Fibroblast of mammary gland (primary cell): ENCODE results near the gene SALL4.
"Not testable (repeated sequence)": the region's sequence is repeated elsewhere in the genome, so short reads cannot be mapped to it uniquely, and the experiment has no call there.

ENCODE experiments used
- DNase-seq: peaks from one replicate; pipeline ENCODE4 v3.0.0-alpha.2; 2010; ENCODE audit warnings: low read depth
- H3K4me3 ChIP-seq: 2 replicates; pipeline ENCODE4 v1.5.1; 2011; ENCODE audit warnings: low read depth, mild to moderate bottlenecking, low read length, moderate library complexity; ENCODE audit not compliant: control insufficient read depth
- CTCF ChIP-seq: conservative IDR thresholded peaks from 2 replicates; pipeline ENCODE4 v1.5.1; 2011; ENCODE audit warnings: low read depth, low read length, inconsistent platforms; ENCODE audit not compliant: control insufficient read depth, insufficient read depth

SALL4 gene

GRCh38 chr20:51768759-51769517, 33.4 kb downstream of the SALL4 start:
- no peak overlapping the region for H3K4me3 ChIP-seq
- no peak for TF ChIP-seq CTCF

GRCh38 chr20:51767867-51768758, 34.2 kb downstream of the SALL4 start, which contains the start of gene ATP9A:
Gene ATP9A, minus strand, starts transcription at chr20:51768390. Its CDS starts 21 bp downstream, at chr20:51768369.
- no peak for DNase-seq
- H3K4me3 ChIP-seq, result peak within 1 kb of the TSS; percentile 48
- no peak for TF ChIP-seq CTCF

More at GRCh38 chr20:51768759-51769517, 33.4 kb downstream of the SALL4 start:
- DNase-seq, result no peak

- peak overlapping the region; percentile 48 for H3K4me3 ChIP-seq
- peak; percentile 11 for TF ChIP-seq CTCF
- peak; percentile 35 for DNase-seq
Measured at GRCh38 chr20:51766994-51767866, 35.1 kb downstream of the SALL4 start.

GRCh38 chr20:51765381-51765780, 36.9 kb downstream of the SALL4 start:
- DNase-seq, H3K4me3 ChIP-seq: not testable (repeated sequence)

- TF ChIP-seq CTCF, result peak; percentile 16
- DNase-seq, result peak; percentile 73
- no peak overlapping the region for H3K4me3 ChIP-seq
Measured at GRCh38 chr20:51763965-51764602, 38.2 kb downstream of the SALL4 start.

- H3K4me3 ChIP-seq, result no peak overlapping the region
- peak; percentile 62 for DNase-seq
- no peak for TF ChIP-seq CTCF
Measured at GRCh38 chr20:51760905-51761546, 41.3 kb downstream of the SALL4 start.
